AG20443 (cell line): ENCODE measurements around the gene TSPAN16.

Experiments used
- DNase-seq: peaks from one replicate; pipeline ENCODE4 v3.0.0; 2012; ENCODE audit warnings: low spot score, mixed read lengths

TSPAN16 gene

GRCh38 chr19:11269408-11269807, 26.6 kb upstream of the TSPAN16 start:
- no peak for DNase-seq

DNA sequence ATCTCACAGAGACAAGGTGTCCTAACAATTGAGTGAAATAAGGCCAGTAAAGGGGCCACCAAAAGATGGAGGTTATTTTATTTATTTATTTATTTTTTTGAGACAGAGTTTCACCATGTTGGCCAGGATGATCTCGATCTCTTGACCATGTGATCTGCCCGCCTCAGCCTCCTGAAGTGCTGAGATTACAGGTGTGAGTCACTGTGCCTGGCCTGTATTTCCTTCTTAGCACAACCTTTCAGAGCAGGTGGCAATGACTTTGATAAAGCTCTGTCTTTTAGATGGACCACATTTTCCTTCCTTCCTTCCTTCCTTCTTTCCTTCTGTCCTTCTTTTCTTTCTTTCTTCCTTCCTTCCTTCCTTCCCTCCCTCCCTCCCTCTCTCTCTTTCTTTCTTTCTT, 22.7 kb upstream of the TSPAN16 start:
- no peak for DNase-seq

- DNase-seq: no peak
Measured at GRCh38 chr19:11273989-11274388, 22.0 kb upstream of the TSPAN16 start.

DNA sequence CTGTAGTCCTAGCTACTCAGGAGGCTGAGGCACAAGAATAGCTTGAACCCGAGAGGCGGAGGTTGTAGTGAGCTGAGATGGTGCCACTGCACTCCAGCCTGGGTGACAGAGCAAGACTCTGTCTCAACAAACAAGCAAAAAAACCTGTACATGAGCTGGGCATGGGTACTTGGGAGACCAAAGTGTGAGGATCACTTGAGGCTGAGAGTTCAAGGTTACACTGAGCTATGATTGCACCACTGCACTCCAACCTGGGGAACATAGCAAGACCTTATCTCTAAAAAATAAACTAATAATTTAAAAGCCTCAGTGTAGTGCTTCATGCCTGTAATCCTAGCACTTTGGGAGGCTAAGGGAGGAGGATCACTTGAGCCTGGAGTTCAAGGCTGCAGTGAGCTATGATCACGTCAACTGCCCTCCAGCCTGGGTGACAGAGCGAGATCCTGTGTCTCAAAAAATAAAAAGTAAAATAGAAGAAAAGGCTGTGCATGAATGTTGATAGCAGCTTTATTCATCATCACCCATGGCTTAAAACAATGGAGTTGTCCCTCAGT, 21.4 kb upstream of the TSPAN16 start:
- no peak for DNase-seq

GRCh38 chr19:11278670-11279069, 17.3 kb upstream of the TSPAN16 start:
- no peak for DNase-seq

GRCh38 chr19:11279505-11280236, 16.3 kb upstream of the TSPAN16 start:
- no peak for DNase-seq

- DNase-seq: no peak
Measured at GRCh38 chr19:11281356-11282049, 14.5 kb upstream of the TSPAN16 start.

GRCh38 chr19:11284515-11284914, 11.4 kb upstream of the TSPAN16 start:
- no peak for DNase-seq

GRCh38 chr19:11286312-11286974, 9.5 kb upstream of the TSPAN16 start:
- DNase-seq: no peak

DNA sequence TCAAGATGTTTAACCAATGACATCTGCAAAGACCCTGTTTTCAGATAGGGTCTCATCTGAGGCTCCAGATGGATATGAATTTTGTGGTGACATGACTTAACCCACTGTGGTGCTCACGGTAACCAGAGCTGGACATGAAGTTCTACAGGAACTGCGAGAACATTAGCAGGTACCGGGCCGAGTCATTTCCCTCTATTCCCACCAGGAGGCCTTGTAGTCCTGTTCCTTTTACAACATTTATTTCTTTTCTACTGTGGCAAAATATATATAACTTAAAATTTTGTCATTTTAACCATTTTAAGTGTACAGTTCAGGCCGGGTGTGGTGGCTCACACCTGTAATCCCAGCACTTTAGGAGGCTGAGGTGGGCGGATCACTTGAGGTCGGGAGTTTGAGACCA, 7.6 kb upstream of the TSPAN16 start:
- DNase-seq: peak; percentile 61

- no peak for DNase-seq
Measured at GRCh38 chr19:11290256-11290655, 5.7 kb upstream of the TSPAN16 start.

DNA sequence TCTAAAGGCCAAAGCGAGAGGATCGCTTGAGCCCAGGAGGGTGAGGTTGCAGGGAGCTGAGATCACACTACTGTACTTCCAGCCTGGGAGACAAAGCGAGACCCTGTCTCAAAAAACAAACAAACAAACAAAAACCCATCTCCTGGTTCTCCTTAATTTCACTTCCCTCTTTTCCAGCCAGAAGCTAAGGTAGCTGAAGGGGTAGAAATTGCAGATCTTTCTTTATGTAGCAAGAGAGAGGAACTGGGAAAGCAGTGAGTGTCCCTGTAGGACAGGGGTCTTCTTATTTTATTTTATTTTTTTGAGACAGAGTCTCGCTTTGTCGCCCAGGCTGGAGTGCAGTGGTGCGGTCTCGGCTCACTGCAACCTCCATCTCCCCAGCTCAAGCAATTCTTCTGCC, 4.5 kb upstream of the TSPAN16 start:
- DNase-seq: no peak

- DNase-seq: no peak
Measured at GRCh38 chr19:11291991-11292390, 4.0 kb upstream of the TSPAN16 start.

GRCh38 chr19:11293433-11294389, 2.2 kb upstream of the TSPAN16 start:
- peak; percentile 97 for DNase-seq

DNA sequence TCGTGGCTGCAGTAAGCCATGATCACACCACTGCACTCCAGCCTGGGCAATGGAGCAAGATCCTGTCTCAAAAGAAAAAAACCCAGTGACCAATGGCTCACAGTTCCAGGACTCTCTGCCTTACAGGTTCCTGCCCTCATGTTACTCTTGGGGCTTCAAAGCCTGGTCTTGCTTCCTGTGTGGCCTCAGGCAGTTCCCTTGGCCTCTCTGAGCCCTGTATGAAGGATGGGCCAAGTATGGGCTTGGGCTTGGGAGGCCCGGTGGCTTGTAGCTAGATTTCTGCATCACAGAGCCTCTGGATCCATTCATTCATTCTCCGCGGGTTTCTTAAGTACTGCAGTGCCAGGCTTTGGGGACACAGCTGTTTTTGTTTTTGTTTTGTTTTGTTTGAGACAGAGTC, 780 bp upstream of the TSPAN16 start:
- no peak for DNase-seq

DNA sequence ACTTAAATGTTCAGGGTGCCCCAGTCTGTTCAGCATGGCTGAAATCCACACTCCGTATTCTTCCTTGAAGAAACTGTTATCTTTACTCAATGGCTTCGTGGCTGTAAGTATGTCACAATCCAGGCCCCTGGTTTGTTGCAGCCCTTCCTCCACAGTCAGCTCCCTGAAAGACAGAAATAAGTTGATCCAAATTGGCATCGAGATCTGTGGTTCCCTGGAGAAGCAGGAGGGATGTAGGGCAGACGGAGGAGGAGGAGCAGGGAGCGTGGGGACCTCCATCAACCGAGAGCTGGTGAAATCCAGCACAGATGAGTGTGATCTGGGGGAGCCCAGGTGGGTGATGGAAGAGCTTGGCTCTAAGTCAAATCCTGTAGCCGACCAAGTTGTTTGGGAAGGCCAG, 304 bp downstream of the TSPAN16 start:
- DNase-seq: no peak

GRCh38 chr19:11299946-11300810, 4.2 kb downstream of the TSPAN16 start:
- DNase-seq: no peak

DNA sequence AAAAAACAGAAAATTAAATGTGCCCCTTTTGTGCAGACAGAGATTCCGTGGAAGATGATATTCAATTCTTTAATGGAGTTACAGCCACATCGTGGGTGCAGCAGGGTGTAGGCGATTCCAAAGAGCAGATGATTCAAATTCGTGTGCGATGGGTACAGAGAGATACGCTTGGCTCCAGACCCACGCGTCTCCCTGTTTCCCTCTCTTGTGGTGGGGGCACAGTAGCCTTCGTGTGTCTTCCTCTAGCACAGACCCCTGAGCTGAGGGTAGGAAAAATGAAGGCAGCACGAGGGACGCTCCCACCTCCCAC, 4.8 kb downstream of the TSPAN16 start:
- DNase-seq: no peak

DNA sequence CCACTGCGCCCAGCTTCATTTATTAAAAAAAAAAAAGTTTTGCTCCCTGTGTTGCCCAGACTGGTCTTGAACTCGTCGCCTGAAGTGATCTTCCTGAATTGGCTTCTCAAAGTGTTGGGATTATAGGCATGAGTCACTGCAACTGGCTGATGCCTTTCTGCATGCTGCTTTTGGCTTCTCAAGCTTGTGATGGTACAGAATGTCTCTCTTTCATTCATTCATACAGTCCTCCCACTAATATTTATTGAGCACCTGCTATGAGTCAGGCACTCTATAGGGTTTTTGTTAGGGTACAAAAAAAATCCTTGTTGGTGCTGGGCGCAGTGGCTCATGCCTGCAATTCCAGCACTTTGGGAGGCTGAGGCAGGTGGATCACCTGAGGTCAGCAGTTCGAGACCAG, 9.0 kb downstream of the TSPAN16 start:
- DNase-seq: no peak

GRCh38 chr19:11306337-11306736, 10.4 kb downstream of the TSPAN16 start:
- no peak for DNase-seq
